Neural crest cell (in vitro differentiated cells): ENCODE results near the gene NR2E3. TPM values are rescaled to one million over a fixed set of nuclear protein-coding genes. Genes with fewer than 3 reads are reported as not detected.
"Not testable (repeated sequence)": the region's sequence is repeated elsewhere in the genome, so short reads cannot be mapped to it uniquely, and the experiment has no call there.

ENCODE experiments used
- DNase-seq: peaks from one replicate; pipeline ENCODE4 v3.0.0; 2021; ENCODE audit warnings: low read depth, mixed read lengths, low spot score
- H3K27ac Mint-ChIP-seq: one replicate; pipeline ENCODE4 v1.8.0; 2021; ENCODE audit warnings: mild to moderate bottlenecking, mixed read lengths; ENCODE audit not compliant: unreplicated experiment
- H3K27me3 Mint-ChIP-seq: 2 replicates; pipeline ENCODE4 v1.8.0; 2021; ENCODE audit warnings: low read depth, mild to moderate bottlenecking, mixed read lengths
- H3K36me3 Mint-ChIP-seq: 2 replicates; pipeline ENCODE4 v1.8.0; 2021; ENCODE audit warnings: low read depth, mild to moderate bottlenecking, mixed read lengths
- H3K4me1 Mint-ChIP-seq: 2 replicates; pipeline ENCODE4 v1.8.0; 2021; ENCODE audit warnings: mixed read lengths
- H3K4me3 Mint-ChIP-seq: one replicate; pipeline ENCODE4 v1.8.0; 2021; ENCODE audit warnings: mild to moderate bottlenecking, mixed read lengths
- H3K9me3 Mint-ChIP-seq: 2 replicates; pipeline ENCODE4 v1.8.0; 2021; ENCODE audit warnings: mixed read lengths
- CTCF ChIP-seq: fragments of 200-600 bp; sonication (generic); conservative IDR thresholded peaks from 2 replicates; pipeline ENCODE4 v1.5.0; 2021; ENCODE audit warnings: antibody characterized with exemption, mild to moderate bottlenecking
- total RNA-seq: library from RNA; stranded (reverse); gene quantifications from 2 replicates; pipeline ENCODE4 v1.2.1, GENCODE V29; 2021

Gene NR2E3
- total RNA-seq, 1 donor from 2014 or later = not detected

- Mint-ChIP-seq H3K4me1 (no peaks in the 10 kb centered on the region), H3K4me3 (no peak overlapping the region), H3K27ac (no peak overlapping the region), H3K36me3 (peaks cover 16% of the 10 kb centered on the region), H3K27me3 (no peaks in the 10 kb centered on the region), H3K9me3 (no peaks in the 10 kb centered on the region)
- TF ChIP-seq CTCF = no peak
- no peak for DNase-seq
Measured at GRCh38 chr15:71830981-71831380, 20.6 kb downstream of the NR2E3 start.

DNA sequence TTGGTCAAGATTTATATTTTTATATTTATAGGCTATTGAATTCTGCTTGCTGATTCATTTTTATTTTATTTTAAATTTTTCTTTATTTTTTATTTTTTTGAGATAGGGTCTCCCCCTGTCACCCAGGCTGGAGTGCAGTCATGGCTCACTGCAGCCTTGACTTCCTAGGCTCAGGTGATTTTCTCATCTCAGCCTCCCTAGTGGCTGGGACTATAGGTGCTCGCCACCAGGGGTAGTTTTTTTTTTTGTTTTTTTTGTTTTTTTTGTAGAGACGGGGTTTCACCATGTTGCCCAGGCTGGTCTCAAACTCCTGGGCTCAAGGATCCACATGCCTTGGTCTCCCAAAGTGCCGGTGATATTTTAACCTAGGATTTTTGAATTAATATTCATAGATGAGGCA lies 31.2 kb downstream of the NR2E3 start:
- DNase-seq = no peak
- Mint-ChIP-seq H3K27me3 (no peaks in the 10 kb centered on the region), H3K36me3 (peaks cover 6% of the 10 kb centered on the region), H3K4me1 (no peaks in the 10 kb centered on the region), H3K9me3 (no peaks in the 10 kb centered on the region), H3K27ac (no peak overlapping the region), H3K4me3 (no peak overlapping the region)
- TF ChIP-seq CTCF = no peak

- no peaks in the 10 kb centered on the region for H3K4me1 Mint-ChIP-seq
- no peak overlapping the region for H3K4me3 Mint-ChIP-seq
- DNase-seq = no peak
- peaks cover 22% of the 10 kb centered on the region for H3K36me3 Mint-ChIP-seq
- TF ChIP-seq CTCF = no peak
- no peaks in the 10 kb centered on the region for H3K9me3 Mint-ChIP-seq
- no peaks in the 10 kb centered on the region for H3K27me3 Mint-ChIP-seq
- H3K27ac Mint-ChIP-seq = no peak overlapping the region
Measured at GRCh38 chr15:71844916-71845315, 34.6 kb downstream of the NR2E3 start.

DNA sequence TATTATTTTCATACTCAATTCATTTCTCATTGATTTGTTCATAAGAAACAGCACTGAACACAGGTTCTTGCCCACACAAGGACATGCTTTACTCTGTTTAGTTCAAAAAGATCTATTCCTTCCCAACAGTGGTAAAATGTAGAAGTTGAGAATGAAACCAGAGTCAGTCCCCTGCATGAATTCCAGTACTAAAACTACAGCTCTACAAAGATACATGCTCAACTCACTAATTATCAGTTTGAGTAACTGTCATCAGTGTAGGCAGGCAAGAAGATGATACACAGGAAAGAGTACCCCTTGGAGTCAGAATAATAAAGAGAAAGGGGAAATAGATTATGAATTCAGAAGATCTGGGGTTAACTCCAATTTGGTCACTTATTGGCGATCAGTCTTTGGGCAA lies 43.2 kb downstream of the NR2E3 start:
- Mint-ChIP-seq H3K9me3 (no peaks in the 10 kb centered on the region), H3K36me3 (peaks cover 7% of the 10 kb centered on the region), H3K27ac (no peak overlapping the region), H3K4me1 (no peaks in the 10 kb centered on the region), H3K4me3 (no peak overlapping the region), H3K27me3 (no peaks in the 10 kb centered on the region)
- DNase-seq = no peak
- no peak for TF ChIP-seq CTCF

DNA sequence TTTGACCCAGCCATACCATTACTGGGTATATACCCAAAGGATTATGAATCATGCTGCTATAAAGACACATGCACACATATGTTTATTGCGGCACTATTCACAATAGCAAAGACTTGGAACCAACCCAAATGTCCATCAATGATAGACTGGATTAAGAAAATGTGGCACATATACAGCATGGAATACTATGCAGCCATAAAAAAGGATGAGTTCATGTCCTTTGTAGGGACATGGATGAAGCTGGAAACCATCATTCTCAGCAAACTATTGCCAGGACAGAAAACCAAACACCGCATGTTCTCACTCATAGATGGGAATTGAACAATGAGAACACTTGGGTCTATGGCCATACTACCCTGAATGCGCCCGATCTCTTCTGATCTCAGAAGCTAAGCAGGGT lies 47.9 kb downstream of the NR2E3 start:
- not testable (repeated sequence) for H3K27ac Mint-ChIP-seq, H3K4me3 Mint-ChIP-seq, DNase-seq, H3K4me1 Mint-ChIP-seq, H3K9me3 Mint-ChIP-seq, H3K36me3 Mint-ChIP-seq, H3K27me3 Mint-ChIP-seq
